ENCODE measurements around the gene CFAP45.

CFAP45 gene

DNA sequence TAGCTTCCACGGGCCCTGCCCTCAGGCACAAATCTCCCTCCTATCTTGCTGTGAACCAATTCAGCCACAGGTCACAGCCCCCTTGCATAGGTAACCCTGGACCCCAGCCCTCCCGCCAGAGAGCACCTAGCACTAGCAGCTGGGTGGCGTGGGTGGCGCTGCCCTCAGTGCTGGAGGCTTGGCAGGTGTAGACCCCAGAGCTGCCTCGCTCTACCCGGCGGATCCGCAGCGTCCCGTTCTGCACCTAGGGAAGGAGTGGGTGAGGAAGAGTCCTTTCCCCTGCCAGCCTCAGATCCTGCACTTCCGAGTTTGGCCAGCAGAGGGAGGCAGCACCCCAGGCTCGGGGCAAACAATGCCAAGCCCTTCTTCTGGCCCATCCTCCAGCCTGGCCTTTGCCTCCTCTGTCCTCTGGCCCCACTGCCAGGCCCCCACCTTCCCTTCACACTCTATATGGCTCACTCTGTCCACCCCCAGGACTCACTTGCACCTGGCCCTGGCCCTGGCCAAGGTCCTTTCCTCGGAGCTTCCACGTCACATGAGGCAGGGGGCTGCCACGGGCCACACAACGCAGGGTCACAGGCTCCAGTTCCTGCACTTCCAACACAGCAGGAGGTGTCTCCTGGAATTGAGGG, 36.4 kb upstream of the CFAP45 start:
- DNase-seq (ENCODE audit: low read depth in 2 of 2): peak; percentile 81 to 86

DNA sequence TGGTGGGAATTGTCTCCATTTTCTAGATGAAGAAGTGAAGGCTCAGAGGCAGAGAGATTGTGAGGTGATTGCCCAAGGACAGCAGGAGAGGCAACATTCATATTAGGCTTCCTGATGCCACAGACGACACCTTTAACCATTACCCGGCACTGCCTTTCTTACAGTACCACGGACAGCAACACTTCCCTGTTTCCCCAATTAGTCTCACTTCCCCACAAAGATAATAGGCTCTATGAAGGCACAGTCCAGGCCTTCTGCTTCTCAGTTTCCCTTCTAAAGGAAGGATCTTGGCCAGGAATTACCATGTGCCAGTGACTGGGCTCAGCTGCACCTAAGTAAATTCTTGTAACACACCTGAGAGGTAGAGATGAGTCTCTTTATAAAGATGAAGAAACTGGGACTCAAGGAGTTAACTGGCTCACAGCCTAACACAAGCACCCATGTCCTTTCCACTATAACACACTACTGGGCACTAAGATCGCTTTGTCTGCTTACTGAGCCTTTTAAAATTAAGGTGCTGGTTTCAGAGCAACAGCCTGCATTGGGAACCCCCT, 35.8 kb upstream of the CFAP45 start:
- no peak for DNase-seq (ENCODE audit: low read depth in 2 of 2)

DNA sequence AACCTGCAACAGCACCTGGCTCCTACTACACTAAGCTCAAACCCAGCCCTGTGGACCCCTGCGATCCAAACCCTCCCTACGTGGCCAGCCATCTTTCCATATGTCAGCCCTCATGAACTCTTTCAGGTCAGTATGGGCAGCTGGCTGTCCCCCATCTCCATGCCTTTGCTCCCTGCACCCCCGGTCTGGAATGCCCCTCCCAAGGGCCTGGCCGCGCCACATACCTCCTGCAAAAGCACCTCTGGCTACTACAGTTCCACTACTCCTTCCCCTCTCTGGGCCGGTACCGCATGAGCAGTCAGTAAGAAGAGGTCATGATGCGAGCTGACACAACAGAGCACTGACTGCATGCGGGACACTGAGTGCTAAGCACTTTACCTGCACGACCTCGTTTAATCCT, 35.3 kb upstream of the CFAP45 start:
- DNase-seq (ENCODE audit: low read depth in 2 of 2): no peak

DNA sequence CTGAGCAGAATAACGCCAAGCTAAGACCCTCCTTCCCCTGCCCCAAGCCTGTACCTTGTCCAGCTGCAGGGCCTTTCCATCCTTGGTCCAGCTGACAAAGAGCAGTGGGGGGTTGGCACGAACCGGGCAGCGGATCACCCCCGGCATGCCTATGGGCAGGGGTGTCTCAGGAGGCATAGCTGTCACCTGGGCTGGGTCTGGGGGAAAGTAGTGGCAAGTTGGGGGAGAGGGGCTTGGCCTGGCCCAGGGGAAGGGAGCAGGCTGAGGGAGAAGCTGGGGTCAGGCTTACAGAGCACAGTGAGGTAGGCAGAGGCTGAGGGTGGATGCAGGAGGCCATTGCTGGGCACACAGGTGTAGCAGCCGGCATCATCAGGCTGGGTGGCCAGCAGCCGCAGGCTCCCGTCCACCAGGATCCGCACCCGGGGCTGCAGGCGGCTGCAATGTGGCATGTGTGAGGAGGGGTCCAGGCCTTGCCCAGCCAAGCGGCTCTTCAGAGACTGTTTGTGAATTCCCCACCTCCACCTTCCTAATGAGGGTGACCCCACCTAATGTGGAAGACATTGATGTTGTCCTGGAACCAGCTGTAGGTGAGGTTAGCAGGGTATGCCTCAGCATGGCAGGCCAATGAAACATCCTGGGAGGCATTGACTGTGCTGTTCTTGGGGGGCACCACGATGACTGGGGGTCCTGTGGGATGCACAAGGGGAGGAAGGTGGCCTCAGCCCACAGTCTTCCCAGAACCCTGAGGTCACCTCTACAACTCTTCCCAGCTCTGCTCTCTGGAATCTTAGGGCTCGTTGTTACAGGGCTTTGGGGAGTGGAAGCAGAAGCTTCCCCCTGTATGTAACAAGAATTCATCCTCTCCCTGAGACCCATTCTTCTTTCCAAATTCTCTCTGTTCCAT, 34.4 kb upstream of the CFAP45 start:
- DNase-seq (ENCODE audit: low read depth in 2 of 2): no peak

DNA sequence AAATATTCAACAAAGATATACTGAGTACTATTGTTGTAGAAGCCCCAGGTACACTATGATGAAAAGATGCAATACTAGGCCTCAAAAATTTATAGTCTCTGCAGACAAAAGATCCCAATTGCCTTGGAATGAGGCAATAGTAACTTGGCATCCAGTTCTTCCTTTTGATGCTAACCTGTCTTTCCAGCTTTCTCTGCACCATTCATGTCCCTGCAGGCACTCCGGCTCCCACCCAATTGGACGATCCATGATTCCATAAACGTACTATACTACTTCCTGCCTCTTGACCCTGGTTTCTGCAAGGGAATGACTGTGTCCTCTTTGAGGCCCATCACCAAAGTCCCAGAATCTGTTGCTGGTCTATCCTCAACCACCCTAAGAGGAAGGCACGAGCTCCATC, 33.4 kb upstream of the CFAP45 start:
- no peak for DNase-seq (ENCODE audit: low read depth in 2 of 2)

DNA sequence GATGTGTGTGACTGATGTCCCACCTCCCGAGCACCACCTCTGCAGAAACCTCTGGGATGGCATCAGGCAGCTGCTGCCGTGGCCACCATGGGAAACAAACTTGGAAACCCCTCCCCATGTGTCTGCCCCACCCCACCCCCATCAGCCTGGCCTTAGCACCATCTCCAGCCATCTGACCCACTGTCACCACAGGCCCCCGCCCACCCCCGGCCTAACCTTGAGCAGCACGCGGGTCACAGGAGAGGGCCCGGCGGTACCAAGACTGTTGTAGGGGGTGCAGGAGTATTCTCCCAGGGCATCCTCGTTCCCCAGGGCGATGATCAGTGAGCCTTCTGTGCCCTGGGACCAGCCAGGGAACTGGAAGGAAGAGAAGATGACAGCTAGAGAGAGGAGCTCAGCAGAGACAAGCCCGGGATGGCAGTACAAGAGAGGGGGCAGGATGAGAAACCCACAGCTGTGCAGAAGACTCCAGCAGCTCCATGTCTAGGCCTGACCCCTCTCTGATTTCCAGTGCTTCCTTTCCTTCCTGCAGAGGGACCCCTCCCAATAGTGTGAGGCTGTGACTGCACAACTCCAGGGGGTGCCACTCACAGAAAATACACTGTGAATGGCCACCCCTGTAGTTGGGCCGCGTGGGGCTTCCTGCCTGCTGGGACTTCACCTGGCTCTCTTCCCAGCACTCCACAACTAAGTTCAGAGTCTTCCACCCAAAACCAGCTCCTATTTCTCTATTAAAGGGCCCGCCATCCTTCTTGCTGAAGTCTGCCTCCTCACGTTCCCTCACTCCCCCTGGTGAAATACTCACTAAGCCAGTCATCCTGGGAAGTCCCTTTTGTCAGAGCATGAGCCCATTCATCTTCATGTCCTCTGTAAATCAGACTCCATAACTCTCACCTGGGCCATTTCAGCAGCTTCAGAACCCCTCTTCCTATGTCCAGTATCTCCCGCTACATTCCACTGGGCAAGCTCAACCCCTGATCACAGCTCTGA, 32.6 kb upstream of the CFAP45 start:
- DNase-seq (ENCODE audit: low read depth in 2 of 2): no peak

DNA sequence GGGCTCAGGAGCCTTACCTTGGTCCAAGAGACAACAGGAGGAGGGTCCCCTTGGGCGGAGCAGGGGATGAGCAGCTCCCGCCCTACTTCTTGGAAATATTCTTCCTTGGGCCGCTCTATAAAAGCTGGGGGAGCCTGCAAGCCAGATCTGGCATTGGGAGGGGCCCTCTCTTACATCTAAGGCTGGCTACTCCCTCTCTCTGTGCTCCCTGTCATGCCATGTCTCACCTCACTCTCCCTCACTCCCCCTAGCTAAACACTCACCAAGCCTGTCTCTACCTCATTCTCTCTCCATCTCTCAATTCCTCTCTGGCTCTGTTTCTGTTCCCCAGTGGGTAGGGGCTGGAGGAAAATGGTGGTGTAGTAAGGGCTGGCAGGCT, 31.8 kb upstream of the CFAP45 start:
- no peak for DNase-seq (ENCODE audit: low read depth in 2 of 2)

DNA sequence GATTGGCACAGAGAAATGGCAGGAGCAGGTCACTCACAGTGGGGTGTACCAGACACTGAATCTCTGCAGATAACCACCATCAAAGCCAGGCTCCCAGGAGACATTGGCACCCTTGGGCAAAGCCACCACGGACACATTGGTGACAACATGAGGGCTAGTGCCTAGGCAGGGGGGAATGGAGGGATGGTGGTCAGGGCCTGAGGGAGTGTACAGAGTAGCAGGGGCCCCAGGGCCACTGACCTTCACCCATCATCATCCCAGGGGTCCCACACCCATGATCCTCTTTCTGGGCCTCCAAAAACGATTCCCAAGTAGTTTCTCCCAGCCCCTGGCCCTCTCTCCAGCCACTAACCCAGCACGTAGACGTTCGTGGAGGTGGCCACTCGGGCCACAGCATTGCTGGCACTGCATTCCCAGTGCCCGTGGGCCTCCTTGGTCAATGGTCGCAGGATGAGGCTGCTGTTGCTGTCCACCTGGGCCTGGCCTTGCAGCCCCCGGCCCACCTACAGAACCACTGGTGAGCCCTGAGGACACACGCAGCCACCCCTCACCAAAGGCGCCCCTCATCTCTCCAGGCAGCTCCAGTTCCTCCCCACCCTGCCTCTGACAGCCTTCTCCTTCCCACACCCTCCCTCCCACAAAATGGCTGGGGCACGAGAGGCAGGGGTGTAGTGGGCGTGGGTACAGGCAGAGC, 31.3 kb upstream of the CFAP45 start:
- no peak for DNase-seq (ENCODE audit: low read depth in 2 of 2)

DNA sequence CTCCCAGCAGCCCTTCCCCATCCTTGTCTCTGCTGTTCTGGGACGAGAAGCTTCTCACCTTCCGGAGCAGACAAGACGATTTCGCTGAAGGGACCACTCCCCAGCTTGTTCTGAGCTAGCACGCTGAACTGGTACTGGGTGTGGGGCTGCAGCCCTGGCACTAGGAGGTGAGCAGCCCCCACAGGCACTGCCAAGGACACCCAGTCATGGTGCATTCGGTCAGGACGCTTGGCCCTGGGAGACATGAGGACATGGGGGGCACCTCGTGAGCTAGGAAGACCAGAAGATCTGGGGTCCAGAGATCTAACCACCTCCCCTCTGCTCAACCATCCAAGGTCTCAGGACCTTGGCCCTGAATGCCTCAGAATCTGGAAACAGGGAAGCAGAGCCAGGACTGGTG, 30.7 kb upstream of the CFAP45 start:
- DNase-seq (ENCODE audit: low read depth in 2 of 2): no peak

DNA sequence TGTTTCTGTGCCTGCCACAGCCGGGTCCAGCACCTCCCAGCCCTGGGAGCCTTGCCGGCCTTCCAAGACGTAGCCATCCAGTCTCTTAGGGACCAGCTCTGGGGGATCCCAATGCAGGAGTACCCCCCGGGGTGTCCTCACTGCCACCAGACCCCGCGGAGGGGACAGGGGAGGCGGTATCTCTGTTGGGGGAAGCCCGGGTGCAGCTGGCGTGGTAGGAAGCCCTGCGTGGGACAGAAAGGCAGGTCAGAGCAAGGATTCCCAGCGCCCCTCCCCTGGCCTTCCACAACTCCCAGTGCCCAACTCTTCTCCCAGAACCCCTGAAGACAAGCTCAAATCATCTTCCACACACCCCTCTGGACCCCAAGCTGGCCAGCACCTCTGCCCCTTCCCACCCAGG, 30.3 kb upstream of the CFAP45 start:
- no peak for DNase-seq (ENCODE audit: low read depth in 2 of 2)

DNA sequence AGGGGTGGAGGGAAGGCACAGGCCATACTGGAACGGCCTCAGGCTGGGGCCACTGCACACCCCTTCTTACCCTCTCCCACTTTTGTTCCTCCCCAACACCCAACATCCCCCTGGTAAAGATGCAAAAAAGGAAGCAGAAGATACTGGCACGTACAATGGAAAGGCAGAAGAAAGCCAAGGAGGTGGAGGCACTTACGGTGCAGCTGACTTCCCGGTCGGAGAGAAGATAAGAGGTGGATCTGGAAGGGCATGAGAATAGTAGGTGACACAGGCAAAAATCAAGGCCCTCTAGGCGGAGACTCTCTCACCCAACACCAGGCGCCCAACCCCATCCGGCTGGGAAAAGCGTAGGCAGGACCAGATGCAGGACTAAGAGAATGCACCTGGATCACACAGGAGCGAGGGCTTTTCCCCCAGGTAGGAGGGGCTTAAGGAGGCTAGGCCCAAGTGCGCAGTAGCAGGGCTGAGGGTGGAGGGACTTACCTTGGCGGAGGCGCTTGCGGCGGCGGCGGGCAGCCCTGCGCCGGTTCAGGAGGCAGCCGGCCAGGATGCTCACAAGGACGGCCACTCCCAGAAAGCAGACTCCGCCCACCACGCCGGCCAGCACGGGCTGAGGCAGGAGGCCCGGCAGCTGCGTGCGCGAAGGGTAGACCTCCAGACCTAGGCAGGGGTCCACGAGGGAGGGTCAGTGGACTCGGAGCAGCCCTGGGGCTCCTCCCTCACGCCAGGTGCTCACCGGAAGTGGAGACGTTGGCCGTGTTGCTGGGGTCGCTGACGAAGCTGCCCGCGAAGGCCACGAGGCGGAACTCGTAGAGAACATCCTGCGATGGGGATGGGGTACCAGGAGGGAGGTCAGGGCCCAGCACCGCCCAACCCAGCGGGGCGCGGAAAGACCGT, 29.4 kb upstream of the CFAP45 start:
- DNase-seq (ENCODE audit: low read depth in 2 of 2): no peak

DNA sequence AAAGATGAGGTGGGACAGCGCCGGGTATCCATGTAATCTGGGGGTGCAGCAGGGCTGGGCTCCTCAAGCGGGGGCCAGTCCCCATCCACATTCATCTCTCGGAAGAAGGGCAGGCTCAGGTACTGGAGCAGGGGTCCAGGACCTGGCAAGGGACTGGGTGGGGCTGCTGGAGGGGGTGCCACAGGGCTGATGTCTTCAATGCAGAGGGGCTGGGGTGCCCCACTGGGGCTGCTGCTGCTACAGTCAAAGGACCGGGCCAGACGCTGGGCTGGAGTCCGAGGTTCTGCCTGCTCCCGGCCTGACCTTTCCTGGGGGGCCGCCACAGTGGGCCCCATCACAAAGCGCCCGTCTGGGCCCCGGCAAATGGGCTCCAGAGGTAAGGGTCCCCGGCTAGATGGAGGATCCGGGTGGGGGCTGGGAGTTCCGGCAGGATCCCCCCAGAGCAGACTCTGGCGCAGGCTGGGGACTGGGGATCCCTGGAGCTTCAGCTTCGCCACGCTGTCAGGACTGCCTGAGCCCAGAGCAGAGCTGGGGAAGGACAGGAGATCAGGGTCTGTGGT, 28.6 kb upstream of the CFAP45 start:
- no peak for DNase-seq (ENCODE audit: low read depth in 2 of 2)

DNA sequence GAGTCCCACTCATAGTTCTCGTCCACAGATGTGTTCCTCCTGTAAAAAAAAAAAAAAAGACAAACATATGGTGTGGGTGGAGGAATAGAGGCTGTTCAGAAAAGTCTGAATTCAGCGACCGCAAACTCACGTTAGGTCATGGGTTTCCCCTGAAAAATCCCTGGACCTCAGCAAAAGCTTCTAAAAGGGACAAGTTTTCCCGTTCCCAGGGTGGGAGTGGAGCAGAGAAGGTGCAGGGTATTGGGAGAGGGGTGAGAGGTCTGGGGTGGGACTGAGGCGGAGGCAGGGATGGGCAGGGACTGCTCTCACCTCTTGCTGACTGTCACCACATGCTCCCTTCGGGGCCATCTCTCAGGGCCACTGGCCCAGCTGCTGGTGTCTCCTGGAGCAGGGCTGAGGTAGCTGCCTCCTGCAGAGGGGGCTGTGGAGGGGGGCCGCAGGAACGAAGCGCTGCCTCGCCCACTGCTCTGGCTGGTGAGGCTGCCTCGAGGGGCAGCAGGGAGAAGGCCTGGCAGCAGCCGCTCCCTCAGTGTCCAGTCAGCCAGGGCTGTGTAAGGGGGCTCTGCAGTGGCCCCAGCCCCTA, 28.0 kb upstream of the CFAP45 start:
- no peak for DNase-seq (ENCODE audit: low read depth in 2 of 2)

DNA sequence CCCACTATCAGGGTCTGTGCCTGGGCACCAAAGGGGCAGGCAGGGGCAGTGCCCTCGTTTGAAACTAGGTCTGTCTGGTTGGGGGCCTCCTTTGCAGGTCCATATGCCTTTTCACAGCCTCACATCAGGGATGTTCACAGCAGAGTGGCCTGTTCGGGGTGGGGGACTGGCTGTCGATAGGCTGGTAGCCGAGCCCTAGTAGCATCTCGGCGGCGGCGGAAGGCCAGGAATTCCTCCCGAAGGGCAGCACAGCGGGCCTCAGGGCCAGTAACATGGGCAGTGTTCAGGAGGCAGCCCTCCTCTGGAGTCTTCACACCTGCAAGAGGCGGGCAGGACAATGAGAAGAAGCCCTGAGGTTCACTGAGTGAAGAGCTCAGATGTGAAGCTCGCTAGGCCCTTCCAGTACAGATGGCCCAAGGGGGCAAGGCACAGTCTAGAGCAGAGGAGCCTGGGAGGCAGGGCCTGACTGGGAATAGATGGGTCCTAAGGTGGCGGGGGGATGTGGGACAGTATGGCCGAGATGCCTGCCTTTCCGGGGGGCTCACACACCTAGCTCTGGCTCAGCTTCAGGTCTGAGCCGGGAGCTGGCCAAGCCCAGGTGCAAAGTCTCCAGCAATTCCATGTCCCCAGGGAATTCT, 27.4 kb upstream of the CFAP45 start:
- no peak for DNase-seq (ENCODE audit: low read depth in 2 of 2)

DNA sequence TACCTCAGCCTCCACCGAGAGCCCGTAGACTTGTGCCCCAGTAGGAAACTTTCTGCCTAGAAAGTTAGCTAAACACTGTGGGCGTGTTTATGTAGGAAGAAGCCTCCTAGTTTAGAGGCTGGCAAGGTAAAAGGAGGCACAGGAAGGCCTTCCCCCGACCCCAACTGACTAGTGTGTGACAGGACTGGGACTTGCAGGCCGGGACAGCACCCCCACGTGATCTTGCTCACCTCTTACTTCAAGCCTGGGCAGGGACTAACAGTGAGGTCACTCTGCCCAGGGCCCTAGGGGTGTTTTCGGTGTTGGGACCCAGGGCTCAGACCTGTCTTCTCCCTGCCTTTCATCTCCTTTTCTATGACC, 25.7 kb upstream of the CFAP45 start:
- DNase-seq (ENCODE audit: low read depth in 2 of 2): no peak

DNA sequence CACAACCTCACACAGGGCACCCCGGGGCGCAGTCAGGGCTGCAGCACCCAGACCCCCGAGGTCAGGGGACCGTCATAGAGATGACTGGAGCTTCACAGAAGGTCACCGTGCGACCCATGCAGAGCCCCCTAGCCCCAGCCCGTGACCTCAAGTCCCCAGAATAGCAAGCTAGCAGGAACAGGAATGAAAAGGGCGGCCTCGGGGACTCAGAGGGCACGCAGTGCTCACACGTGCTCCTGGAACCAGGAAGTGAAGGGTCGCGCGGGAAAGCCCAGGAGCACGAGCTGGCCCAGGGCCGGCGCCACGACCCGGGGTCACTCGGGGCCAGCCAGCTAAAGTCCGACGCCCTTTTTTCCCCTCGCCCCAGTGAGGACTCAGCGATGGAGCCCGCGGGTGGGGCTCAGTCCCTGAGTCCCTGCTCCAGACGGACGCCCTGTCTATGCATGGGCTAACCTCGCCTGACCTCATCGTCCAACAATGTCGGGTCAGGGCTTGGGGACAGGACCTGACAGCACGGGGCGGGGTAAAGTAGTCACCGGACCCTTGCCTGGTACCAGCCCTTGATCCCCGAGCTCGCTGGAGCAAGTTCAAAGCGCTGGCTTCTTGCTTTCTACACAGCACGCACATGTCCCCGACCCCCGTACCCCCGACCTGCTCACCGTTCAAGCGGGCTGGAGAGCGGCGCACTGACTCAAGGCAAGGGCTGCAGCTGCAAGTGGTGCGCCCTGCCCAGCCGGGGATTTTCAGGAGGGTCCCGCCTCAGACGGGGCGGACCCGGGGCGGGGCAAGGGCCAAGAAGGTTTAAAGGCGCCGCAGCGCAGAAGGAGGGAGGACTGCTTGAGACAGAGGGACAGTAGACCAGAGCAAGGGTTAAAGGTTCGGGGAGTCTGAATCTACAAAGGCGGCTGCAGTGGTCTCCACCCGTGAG, 25.1 kb upstream of the CFAP45 start, which contains the start of gene TAGLN2:
TSS of gene TAGLN2 (minus strand) at position 717 of the 928 bp plus-strand sequence. CDS start 4,998 bp downstream, outside the sequence.
- DNase-seq (ENCODE audit: low read depth in 2 of 2): peak; percentile 80 to 90

DNA sequence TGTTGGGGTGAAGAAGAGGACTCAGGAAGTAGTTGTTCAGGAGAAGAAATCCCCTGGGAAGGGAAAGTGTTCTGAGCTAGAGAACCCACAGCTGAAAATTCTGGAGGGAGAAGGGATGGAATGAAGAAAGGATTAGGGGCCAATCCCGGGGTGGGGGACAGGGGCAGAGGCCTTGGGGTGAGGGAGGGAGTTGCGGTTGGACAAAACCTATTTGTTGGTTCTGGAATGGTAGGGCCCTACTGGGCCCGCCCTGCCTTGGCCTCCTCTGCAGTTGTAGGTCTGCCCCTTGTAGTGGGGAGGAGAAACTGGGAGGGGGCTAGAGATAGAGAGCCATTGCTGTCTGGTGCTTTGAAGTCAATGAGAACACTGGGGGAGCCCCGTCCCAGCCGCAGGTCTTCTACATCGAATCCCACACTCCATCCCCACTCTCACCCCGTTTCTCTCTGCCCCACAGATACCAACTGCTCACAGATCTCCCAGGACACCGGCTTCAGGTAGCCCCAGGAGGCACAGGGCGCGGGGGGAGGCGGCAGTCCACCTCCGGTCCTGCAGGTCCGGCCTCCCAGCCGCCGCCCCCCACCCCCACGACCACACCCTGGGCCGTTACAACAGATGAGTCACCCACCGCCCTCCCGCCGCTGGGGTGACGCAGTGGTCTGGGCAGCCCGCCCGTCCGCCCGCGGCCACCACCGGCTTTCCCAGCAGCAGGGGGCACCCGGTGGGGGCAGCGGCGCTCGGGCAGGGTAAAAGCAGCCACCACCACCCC, 24.2 kb upstream of the CFAP45 start:
- peak in 1 of 2 donors; percentile 45 for DNase-seq (ENCODE audit: low read depth in 2 of 2)
